HG02588 (cell line): ENCODE results near the gene TMEM130.

Experiments
- ATAC-seq: cut with Tn5 transposase; IDR thresholded peaks from one replicate; pipeline ENCODE4 v1.9.1; 2021; ENCODE audit warnings: mild to moderate bottlenecking, moderate library complexity; ENCODE audit not compliant: unreplicated experiment

Gene TMEM130

DNA sequence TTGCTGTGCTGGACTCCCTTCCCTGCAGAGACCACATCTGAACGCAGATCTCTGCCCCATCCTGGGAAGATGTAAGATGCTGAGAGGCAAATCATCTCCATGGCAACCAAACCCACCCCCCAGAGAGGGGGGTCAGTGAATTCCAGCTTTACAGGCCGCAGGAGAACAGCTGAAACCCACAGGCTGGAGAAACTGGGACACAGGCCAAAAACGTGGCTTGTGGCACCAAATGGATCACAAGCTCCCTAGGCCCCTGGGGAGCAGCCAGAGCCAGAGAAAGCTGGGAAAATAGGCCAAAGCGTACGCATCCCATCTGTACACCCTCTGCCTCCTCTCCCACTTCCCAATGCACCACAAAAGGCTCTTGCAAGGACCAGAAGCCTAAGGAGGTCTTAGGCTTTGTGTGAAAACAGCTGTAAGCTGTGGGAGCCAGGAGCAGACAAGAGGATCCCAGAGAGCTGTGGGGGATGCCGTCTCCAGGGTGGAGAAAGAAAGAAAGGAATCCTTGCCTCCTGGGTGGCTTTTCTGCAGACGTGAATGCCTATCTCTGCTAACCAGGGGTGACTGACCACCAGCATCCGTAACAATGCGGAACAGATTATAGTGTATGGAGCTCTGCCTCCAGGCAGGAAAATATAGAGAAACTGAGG, 59.5 kb downstream of the TMEM130 start:
- ATAC-seq = no peak

GRCh38 chr7:98808751-98809460, 60.9 kb downstream of the TMEM130 start:
- ATAC-seq = no peak

DNA sequence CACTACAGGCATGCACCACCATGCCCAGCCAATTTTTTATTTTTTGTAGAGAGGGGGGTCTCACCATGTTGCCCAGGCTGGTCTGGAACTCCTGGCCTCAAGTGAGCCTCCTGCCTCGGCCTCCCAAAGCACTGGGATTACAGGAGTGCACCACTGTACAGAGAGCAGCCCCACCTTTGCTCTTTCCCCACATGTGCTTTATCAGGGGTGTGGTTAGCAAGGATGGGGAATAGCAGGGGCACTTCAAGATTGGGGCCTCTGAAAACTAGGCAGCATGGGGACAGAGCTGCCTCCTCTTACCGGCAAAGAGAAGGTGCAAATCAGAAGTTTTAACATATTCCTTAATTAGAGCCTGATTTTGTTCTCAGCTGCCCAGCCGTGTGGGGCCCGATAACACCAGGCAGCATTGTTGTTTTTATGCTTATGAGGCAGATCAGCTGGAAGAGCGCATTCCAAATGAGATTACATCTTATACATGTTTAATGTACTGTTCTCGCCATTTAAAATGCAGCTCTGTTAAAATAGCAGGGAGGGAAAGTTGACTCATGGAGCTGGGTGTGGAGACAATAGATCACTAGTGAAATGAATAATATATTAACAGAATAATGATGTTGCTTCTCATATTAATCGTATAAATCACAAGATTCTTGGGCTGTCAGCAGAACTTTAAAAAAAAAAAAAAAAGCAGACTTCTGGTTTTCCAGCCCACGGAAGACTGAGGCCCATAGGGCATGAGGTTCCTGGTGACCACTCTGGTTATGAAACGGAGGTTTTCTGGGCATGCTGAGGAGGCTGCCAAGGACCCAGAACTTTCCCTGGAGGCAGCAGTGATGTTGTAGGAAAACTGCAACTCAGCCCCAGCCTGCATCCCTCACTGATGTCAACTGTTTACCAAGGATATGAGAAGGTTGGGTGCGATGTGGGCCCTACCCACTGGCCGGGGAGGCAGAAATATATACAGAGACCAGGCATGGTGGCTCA, 62.5 kb downstream of the TMEM130 start:
- no peak for ATAC-seq

DNA sequence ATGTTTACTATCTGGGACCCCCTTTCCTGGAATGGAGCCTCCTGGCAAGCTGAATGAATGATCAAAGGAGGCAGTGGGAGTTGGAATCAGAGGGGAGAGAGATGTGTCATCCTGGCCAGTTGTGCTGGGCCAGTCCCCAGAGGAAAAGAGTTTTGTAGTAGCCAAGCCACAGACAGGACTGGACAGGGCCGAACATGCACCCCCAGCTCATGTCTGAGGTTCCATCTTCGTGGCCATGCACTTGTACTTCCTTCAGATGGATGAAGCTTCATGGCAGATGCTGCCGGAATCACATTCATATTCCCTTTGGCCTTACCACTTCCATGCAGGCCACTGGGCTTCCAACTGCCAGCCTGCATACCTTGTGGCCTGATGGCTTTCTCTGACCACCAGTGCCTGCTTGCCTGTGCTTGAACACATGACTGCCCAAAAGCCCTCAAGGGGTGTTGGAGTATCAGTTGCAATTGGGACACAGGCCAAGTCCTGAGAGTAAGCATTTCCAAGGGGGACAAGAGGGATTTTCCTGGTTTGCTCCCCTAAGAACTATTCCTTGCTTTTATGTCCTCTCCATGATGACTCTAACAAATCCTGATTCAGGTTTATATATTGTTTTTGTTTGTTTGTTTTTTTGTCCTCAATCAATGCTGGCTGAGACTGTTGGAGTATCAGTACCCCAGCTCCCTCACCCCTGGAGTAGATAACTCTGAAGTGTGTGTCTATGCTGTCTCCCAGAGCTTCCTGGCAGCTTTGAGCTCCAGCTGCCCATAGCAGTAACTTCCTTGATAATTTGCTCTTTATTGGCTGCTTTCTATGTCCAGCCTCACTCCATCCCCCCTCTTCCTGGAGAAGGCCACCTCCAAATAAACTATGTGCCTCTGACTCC, 63.6 kb downstream of the TMEM130 start:
- no peak for ATAC-seq

DNA sequence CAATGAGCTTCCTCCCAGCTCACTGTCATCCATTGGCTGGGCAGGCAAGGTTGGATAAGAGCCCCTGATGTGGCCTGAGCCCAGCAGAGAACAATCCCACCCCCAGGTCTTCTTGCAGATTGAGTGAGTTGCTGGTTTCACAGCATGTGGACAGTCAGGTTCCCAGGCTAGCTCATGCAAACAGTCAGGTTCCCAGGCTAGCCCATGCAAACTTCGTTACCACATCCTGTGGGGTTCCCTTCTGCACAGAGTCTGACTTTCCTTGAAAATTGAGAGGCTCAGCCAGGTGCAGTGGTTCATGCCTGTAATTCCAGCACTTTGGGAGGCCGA, 67.1 kb downstream of the TMEM130 start:
- ATAC-seq = peak; percentile 24

- ATAC-seq = peak; percentile 89
Observed at GRCh38 chr7:98802088-98802780, 67.6 kb downstream of the TMEM130 start.

- no peak for ATAC-seq
Observed at GRCh38 chr7:98800996-98801395, 68.8 kb downstream of the TMEM130 start.

DNA sequence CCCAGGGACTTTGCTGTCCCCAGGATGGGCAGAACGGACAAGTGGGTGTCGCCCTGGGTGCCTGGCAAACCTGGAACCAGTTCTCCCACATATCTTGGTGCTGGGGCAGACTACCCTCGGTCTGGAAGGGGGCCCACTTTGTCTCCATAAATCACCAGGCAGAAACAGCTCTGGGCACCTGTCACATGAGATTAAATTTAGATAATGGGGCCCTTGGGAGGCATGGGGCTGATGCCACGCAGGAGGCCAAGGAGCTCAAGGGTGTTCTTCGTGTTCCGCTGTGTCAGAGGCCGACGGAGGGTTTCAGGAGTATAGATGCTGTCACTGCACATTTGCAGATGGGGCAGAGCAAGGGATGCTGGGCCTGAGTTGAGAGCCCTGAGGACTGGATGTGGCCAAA, 72.7 kb downstream of the TMEM130 start:
- ATAC-seq = no peak
